ENCODE data around the gene ZNF610. TPM values are rescaled to one million over a fixed set of nuclear protein-coding genes. Genes with fewer than 3 reads are reported as not detected.

Gene ZNF610
- polyA plus RNA-seq, 3 donors = 11.0 to 15.3 (median 11.8) TPM

DNA sequence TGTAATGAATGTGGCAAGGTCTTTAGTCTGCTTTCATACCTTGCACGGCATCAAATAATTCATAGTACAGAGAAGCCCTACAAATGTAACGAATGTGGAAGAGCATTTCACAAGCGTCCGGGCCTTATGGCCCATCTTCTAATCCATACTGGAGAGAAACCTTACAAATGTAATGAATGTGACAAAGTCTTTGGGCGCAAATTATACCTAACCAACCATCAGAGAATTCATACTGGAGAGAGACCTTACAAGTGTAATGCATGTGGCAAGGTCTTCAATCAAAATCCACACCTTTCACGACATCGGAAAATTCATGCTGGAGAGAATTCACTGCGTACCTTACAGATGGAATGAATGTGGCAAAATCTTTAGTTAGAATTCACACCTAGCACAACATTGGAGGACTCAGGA lies 30.4 kb downstream of the ZNF610 start:
- no peak for DNase-seq (ENCODE audit: extremely low read depth in 1 of 11, low read depth in 9 of 11, low spot score in 4 of 11)

- peak; percentile 87 to 96 (median 93) for DNase-seq (ENCODE audit: extremely low read depth in 1 of 11, low read depth in 9 of 11, low spot score in 4 of 11)
Measured at GRCh38 chr19:52369559-52370340, 33.7 kb downstream of the ZNF610 start, which contains the start of gene ZNF880. Gene ZNF880, plus strand, starts transcription at chr19:52369923. Its CDS starts 43 bp downstream, at chr19:52369966.

- no peak for DNase-seq (ENCODE audit: extremely low read depth in 1 of 11, low read depth in 9 of 11, low spot score in 4 of 11)
Measured at GRCh38 chr19:52370341-52370710, 34.3 kb downstream of the ZNF610 start.

GRCh38 chr19:52391135-52391534 lies 55.1 kb downstream of the ZNF610 start:
- DNase-seq (ENCODE audit: extremely low read depth in 1 of 11, low read depth in 9 of 11, low spot score in 4 of 11) = no peak

- DNase-seq (ENCODE audit: extremely low read depth in 1 of 11, low read depth in 9 of 11, low spot score in 4 of 11) = peak; percentile 82 to 97 (median 93)
Measured at GRCh38 chr19:52397310-52398080, 61.5 kb downstream of the ZNF610 start, which contains the start of gene ZNF528. Gene ZNF528, plus strand, starts transcription at chr19:52397849. Its CDS starts 4,165 bp downstream, at chr19:52402014.

GRCh38 chr19:52398081-52398441 lies 62.0 kb downstream of the ZNF610 start:
- DNase-seq (ENCODE audit: extremely low read depth in 1 of 11, low read depth in 9 of 11, low spot score in 4 of 11) = peak in 1 of 11 donors; percentile 9

- no peak for DNase-seq (ENCODE audit: extremely low read depth in 1 of 11, low read depth in 9 of 11, low spot score in 4 of 11)
Measured at GRCh38 chr19:52410276-52410675, 74.2 kb downstream of the ZNF610 start.

DNA sequence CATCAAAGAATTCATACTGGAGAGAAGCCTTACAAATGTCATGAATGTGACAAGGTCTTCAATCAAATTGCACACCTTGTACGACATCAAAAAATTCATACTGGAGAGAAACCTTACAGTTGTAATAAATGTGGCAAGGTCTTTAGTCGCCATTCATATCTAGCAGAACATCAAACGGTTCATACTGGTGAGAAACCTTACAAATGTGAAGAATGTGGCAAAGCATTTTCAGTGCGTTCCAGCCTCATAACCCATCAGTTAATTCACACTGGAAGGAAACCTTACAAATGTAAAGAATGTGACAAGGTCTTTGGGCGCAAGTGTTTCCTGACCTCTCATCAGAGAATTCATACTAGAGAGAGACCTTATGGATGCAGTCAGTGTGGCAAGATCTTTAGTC lies 79.7 kb downstream of the ZNF610 start:
- no peak for DNase-seq (ENCODE audit: extremely low read depth in 1 of 11, low read depth in 9 of 11, low spot score in 4 of 11)

Other genes with a start within 250 kb of the ZNF610 start
- 10 to 100 TPM; 15.9 to 28.2 (median 16.8) TPM for gene ZNF841, start 240.5 kb upstream of the ZNF610 start, polyA plus RNA-seq (ENCODE audit: insufficient read length in 3 of 3)
- 10 to 100 TPM; 18.3 to 23.3 (median 20.4) TPM for gene ZNF616, start 196.3 kb upstream of the ZNF610 start, polyA plus RNA-seq (ENCODE audit: insufficient read length in 3 of 3)
- 10 to 100 TPM; 14.0 to 26.3 (median 15.7) TPM for gene ZNF836, start 164.6 kb upstream of the ZNF610 start, polyA plus RNA-seq (ENCODE audit: insufficient read length in 3 of 3)
- 100 to 1,000 TPM; 449 to 497 (median 453) TPM for gene PPP2R1A, start 146.2 kb upstream of the ZNF610 start, polyA plus RNA-seq (ENCODE audit: insufficient read length in 3 of 3)
- gene ZNF766, start 66.7 kb upstream of the ZNF610 start, polyA plus RNA-seq (ENCODE audit: insufficient read length in 3 of 3) = 10 to 100 TPM; 18.6 to 23.1 (median 19.7) TPM
- gene ZNF480, start 39.1 kb upstream of the ZNF610 start, polyA plus RNA-seq (ENCODE audit: insufficient read length in 3 of 3) = 10 to 100 TPM; 15.8 to 19.1 (median 17.2) TPM
- 10 to 100 TPM; 22.7 to 30.0 (median 25.6) TPM for gene ZNF880, start 33.7 kb downstream of the ZNF610 start, polyA plus RNA-seq (ENCODE audit: insufficient read length in 3 of 3)
- gene ZNF528, start 61.6 kb downstream of the ZNF610 start, polyA plus RNA-seq (ENCODE audit: insufficient read length in 3 of 3) = 10 to 100 TPM; 34.2 to 67.2 (median 35.1) TPM
- 1 to 10 TPM in 1 of 3 donors, under 1 TPM in 2; 0.34 to 1.2 (median 0.61) TPM for gene ZNF534, start 92.9 kb downstream of the ZNF610 start, polyA plus RNA-seq (ENCODE audit: insufficient read length in 3 of 3)
- 10 to 100 TPM in 1 of 3 donors, 1 to 10 TPM in 2; 5.8 to 11.6 (median 7.0) TPM for gene ZNF578, start 117.3 kb downstream of the ZNF610 start, polyA plus RNA-seq (ENCODE audit: insufficient read length in 3 of 3)
- gene ZNF808, start 191.4 kb downstream of the ZNF610 start, polyA plus RNA-seq (ENCODE audit: insufficient read length in 3 of 3) = 10 to 100 TPM in 2 of 3 donors, 1 to 10 TPM in 1; 9.4 to 20.9 (median 12.7) TPM
- gene ZNF701, start 234.0 kb downstream of the ZNF610 start, polyA plus RNA-seq (ENCODE audit: insufficient read length in 3 of 3) = 10 to 100 TPM; 13.3 to 21.6 (median 17.6) TPM